OCI-LY7 (cell line): ENCODE results near the gene GUCY2F.

Source experiments
- CTCF ChIP-seq: fragments of 200-600 bp; sonication (generic); conservative IDR thresholded peaks from 2 replicates; pipeline ENCODE4 v1.5.1; 2014; ENCODE audit warnings: mild to moderate bottlenecking, antibody characterized with exemption, low read length, moderate library complexity, mixed read lengths
- EZH2phosphoT487 ChIP-seq: fragments of 200-600 bp; sonication (generic); IDR thresholded peaks from 2 replicates; pipeline ENCODE4 v1.6.1; 2018; ENCODE audit warnings: low read depth, borderline replicate concordance, mild to moderate bottlenecking, mixed run types, antibody characterized with exemption, low read length, moderate library complexity, mixed read lengths

GRCh38 chrX:109393859-109394258 lies 88.0 kb downstream of the GUCY2F start:
- peak; percentile 34; the same call in 1 of the 2 replicates for TF ChIP-seq CTCF
- TF ChIP-seq EZH2phosphoT487, result no peak
